ENCODE results near the gene FCN2.

Gene FCN2

GRCh38 chr9:134908524-134909309 is 28.1 kb downstream of the FCN2 start:
- Histone ChIP-seq H3K4me1 (ENCODE audit: control insufficient read depth in 1 of 2, insufficient read depth in 2 of 2, low read length in 2 of 2) (no peaks in the 10 kb centered on the region), H3K9me3 (ENCODE audit: insufficient read depth, low read depth, low read length) (no peaks in the 10 kb centered on the region), H2BK120ac (ENCODE audit: insufficient read depth, low read length, poor library complexity) (no peak overlapping the region), H3K14ac (ENCODE audit: low read length) (no peak overlapping the region), H3K79me1 (ENCODE audit: low read length) (no peaks in the 10 kb centered on the region), H3K36me3 (ENCODE audit: control insufficient read depth in 1 of 2, insufficient read depth in 2 of 2, low read length in 2 of 2) (no peaks in the 10 kb centered on the region), H2BK12ac (ENCODE audit: low read length) (no peak overlapping the region), H3K4ac (ENCODE audit: low read depth, low read length) (no peak overlapping the region), H4K91ac (ENCODE audit: low read depth, low read length) (no peak overlapping the region), H3K27ac (ENCODE audit: low read depth, low read length) (no peak overlapping the region), H2BK5ac (ENCODE audit: low read depth, low read length, poor library complexity) (no peak overlapping the region), H3K27me3 (ENCODE audit: insufficient read depth, low read length) (no peaks in the 10 kb centered on the region), H4K12ac (ENCODE audit: low read depth, low read length) (no peak overlapping the region), H2AFZ (ENCODE audit: insufficient read depth, low read length, poor library complexity) (no peak overlapping the region), H2AK5ac (ENCODE audit: low read length) (no peak overlapping the region), H3K9ac (ENCODE audit: low read length) (no peak overlapping the region), H3K4me2 (ENCODE audit: low read length) (no peak overlapping the region), H3K18ac (ENCODE audit: low read length) (no peak overlapping the region), H3K79me2 (ENCODE audit: control insufficient read depth, insufficient read depth, low read length, poor library complexity) (no peaks in the 10 kb centered on the region), H4K8ac (ENCODE audit: low read depth, low read length) (no peak overlapping the region), H3K23ac (ENCODE audit: low read length) (no peak overlapping the region), H3K4me3 (ENCODE audit: low read depth, low read length) (no peak overlapping the region)
- no CpG with 5 or more reads among the region's 13 CpGs for WGBS (ENCODE audit: extremely low coverage, insufficient coverage, insufficient read length)
- no peak for DNase-seq

- H3K27me3 ChIP-seq (ENCODE audit: insufficient read depth, low read length): no peaks in the 10 kb centered on the region
- H4K91ac ChIP-seq (ENCODE audit: low read depth, low read length): no peak overlapping the region
- H3K79me2 ChIP-seq (ENCODE audit: control insufficient read depth, insufficient read depth, low read length, poor library complexity): no peaks in the 10 kb centered on the region
- H3K4me3 ChIP-seq (ENCODE audit: low read depth, low read length): peak overlapping the region; percentile 5
- H3K14ac ChIP-seq (ENCODE audit: low read length): no peak overlapping the region
- H2BK120ac ChIP-seq (ENCODE audit: insufficient read depth, low read length, poor library complexity): no peak overlapping the region
- H2BK12ac ChIP-seq (ENCODE audit: low read length): no peak overlapping the region
- WGBS (ENCODE audit: extremely low coverage, insufficient coverage, insufficient read length): no CpG with 5 or more reads among the region's 24 CpGs
- H3K18ac ChIP-seq (ENCODE audit: low read length): no peak overlapping the region
- no peak overlapping the region for H3K4ac ChIP-seq (ENCODE audit: low read depth, low read length)
- no peak overlapping the region for H2AK5ac ChIP-seq (ENCODE audit: low read length)
- H2BK5ac ChIP-seq (ENCODE audit: low read depth, low read length, poor library complexity): no peak overlapping the region
- H3K36me3 ChIP-seq (ENCODE audit: control insufficient read depth in 1 of 2, insufficient read depth in 2 of 2, low read length in 2 of 2): no peaks in the 10 kb centered on the region
- H3K23ac ChIP-seq (ENCODE audit: low read length): no peak overlapping the region
- no peak overlapping the region for H3K4me2 ChIP-seq (ENCODE audit: low read length)
- H3K27ac ChIP-seq (ENCODE audit: low read depth, low read length): no peak overlapping the region
- no peak overlapping the region for H3K9ac ChIP-seq (ENCODE audit: low read length)
- no peak overlapping the region for H2AFZ ChIP-seq (ENCODE audit: insufficient read depth, low read length, poor library complexity)
- H3K79me1 ChIP-seq (ENCODE audit: low read length): no peaks in the 10 kb centered on the region
- no peaks in the 10 kb centered on the region for H3K9me3 ChIP-seq (ENCODE audit: insufficient read depth, low read depth, low read length)
- H4K8ac ChIP-seq (ENCODE audit: low read depth, low read length): no peak overlapping the region
- DNase-seq: no peak
- no peaks in the 10 kb centered on the region for H3K4me1 ChIP-seq (ENCODE audit: control insufficient read depth in 1 of 2, insufficient read depth in 2 of 2, low read length in 2 of 2)
- no peak overlapping the region for H4K12ac ChIP-seq (ENCODE audit: low read depth, low read length)
Measured at GRCh38 chr9:134909511-134910481, 29.2 kb downstream of the FCN2 start.

GRCh38 chr9:134912126-134912840 is 31.7 kb downstream of the FCN2 start:
- no peak overlapping the region for H3K14ac ChIP-seq (ENCODE audit: low read length)
- WGBS (ENCODE audit: extremely low coverage, insufficient coverage, insufficient read length): no CpG with 5 or more reads among the region's 20 CpGs

GRCh38 chr9:134913041-134913712 is 32.6 kb downstream of the FCN2 start:
- Histone ChIP-seq H3K4me3 (ENCODE audit: low read depth, low read length) (no peak overlapping the region), H3K23ac (ENCODE audit: low read length) (no peak overlapping the region), H3K27ac (ENCODE audit: low read depth, low read length) (no peak overlapping the region), H4K8ac (ENCODE audit: low read depth, low read length) (no peak overlapping the region), H3K18ac (ENCODE audit: low read length) (no peak overlapping the region), H3K79me1 (ENCODE audit: low read length) (no peaks in the 10 kb centered on the region), H3K36me3 (ENCODE audit: control insufficient read depth in 1 of 2, insufficient read depth in 2 of 2, low read length in 2 of 2) (no peaks in the 10 kb centered on the region), H2BK12ac (ENCODE audit: low read length) (no peak overlapping the region), H2BK5ac (ENCODE audit: low read depth, low read length, poor library complexity) (no peak overlapping the region), H4K91ac (ENCODE audit: low read depth, low read length) (no peak overlapping the region), H2AFZ (ENCODE audit: insufficient read depth, low read length, poor library complexity) (no peak overlapping the region), H3K9me3 (ENCODE audit: insufficient read depth, low read depth, low read length) (peaks cover 3% of the 10 kb centered on the region), H2BK120ac (ENCODE audit: insufficient read depth, low read length, poor library complexity) (no peak overlapping the region), H3K14ac (ENCODE audit: low read length) (no peak overlapping the region), H3K27me3 (ENCODE audit: insufficient read depth, low read length) (no peaks in the 10 kb centered on the region), H3K4ac (ENCODE audit: low read depth, low read length) (no peak overlapping the region), H3K9ac (ENCODE audit: low read length) (no peak overlapping the region), H3K4me2 (ENCODE audit: low read length) (no peak overlapping the region), H3K4me1 (ENCODE audit: control insufficient read depth in 1 of 2, insufficient read depth in 2 of 2, low read length in 2 of 2) (no peaks in the 10 kb centered on the region), H3K79me2 (ENCODE audit: control insufficient read depth, insufficient read depth, low read length, poor library complexity) (no peaks in the 10 kb centered on the region), H4K12ac (ENCODE audit: low read depth, low read length) (no peak overlapping the region), H2AK5ac (ENCODE audit: low read length) (no peak overlapping the region)
- no peak for DNase-seq
- no CpG with 5 or more reads among the region's 22 CpGs for WGBS (ENCODE audit: extremely low coverage, insufficient coverage, insufficient read length)

More at GRCh38 chr9:134912126-134912840, 31.7 kb downstream of the FCN2 start:
- Histone ChIP-seq H3K27me3 (ENCODE audit: insufficient read depth, low read length) (no peaks in the 10 kb centered on the region), H3K4me2 (ENCODE audit: low read length) (no peak overlapping the region), H3K36me3 (ENCODE audit: control insufficient read depth in 1 of 2, insufficient read depth in 2 of 2, low read length in 2 of 2) (no peaks in the 10 kb centered on the region), H2AFZ (ENCODE audit: insufficient read depth, low read length, poor library complexity) (no peak overlapping the region), H3K27ac (ENCODE audit: low read depth, low read length) (no peak overlapping the region), H4K91ac (ENCODE audit: low read depth, low read length) (no peak overlapping the region), H3K9me3 (ENCODE audit: insufficient read depth, low read depth, low read length) (no peaks in the 10 kb centered on the region), H4K8ac (ENCODE audit: low read depth, low read length) (no peak overlapping the region), H3K23ac (ENCODE audit: low read length) (no peak overlapping the region), H2BK5ac (ENCODE audit: low read depth, low read length, poor library complexity) (no peak overlapping the region), H3K79me2 (ENCODE audit: control insufficient read depth, insufficient read depth, low read length, poor library complexity) (no peaks in the 10 kb centered on the region), H3K79me1 (ENCODE audit: low read length) (no peaks in the 10 kb centered on the region), H3K4me1 (ENCODE audit: control insufficient read depth in 1 of 2, insufficient read depth in 2 of 2, low read length in 2 of 2) (no peaks in the 10 kb centered on the region), H3K4ac (ENCODE audit: low read depth, low read length) (no peak overlapping the region), H3K4me3 (ENCODE audit: low read depth, low read length) (no peak overlapping the region), H3K9ac (ENCODE audit: low read length) (no peak overlapping the region), H4K12ac (ENCODE audit: low read depth, low read length) (no peak overlapping the region), H2AK5ac (ENCODE audit: low read length) (no peak overlapping the region), H2BK12ac (ENCODE audit: low read length) (no peak overlapping the region), H2BK120ac (ENCODE audit: insufficient read depth, low read length, poor library complexity) (no peak overlapping the region), H3K18ac (ENCODE audit: low read length) (no peak overlapping the region)
- no peak for DNase-seq
